CD4-positive, alpha-beta T cell treated with Interferon gamma for 1 hour (primary cell): ENCODE results near the gene PSMD9.
"Not testable (repeated sequence)": the region's sequence is repeated elsewhere in the genome, so short reads cannot be mapped to it uniquely, and the experiment has no call there.

Experiments used
- DNase-seq: peaks from one replicate; pipeline ENCODE4 v3.0.0-alpha.2; 2020

PSMD9 gene, protein sequence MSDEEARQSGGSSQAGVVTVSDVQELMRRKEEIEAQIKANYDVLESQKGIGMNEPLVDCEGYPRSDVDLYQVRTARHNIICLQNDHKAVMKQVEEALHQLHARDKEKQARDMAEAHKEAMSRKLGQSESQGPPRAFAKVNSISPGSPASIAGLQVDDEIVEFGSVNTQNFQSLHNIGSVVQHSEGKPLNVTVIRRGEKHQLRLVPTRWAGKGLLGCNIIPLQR

DNA sequence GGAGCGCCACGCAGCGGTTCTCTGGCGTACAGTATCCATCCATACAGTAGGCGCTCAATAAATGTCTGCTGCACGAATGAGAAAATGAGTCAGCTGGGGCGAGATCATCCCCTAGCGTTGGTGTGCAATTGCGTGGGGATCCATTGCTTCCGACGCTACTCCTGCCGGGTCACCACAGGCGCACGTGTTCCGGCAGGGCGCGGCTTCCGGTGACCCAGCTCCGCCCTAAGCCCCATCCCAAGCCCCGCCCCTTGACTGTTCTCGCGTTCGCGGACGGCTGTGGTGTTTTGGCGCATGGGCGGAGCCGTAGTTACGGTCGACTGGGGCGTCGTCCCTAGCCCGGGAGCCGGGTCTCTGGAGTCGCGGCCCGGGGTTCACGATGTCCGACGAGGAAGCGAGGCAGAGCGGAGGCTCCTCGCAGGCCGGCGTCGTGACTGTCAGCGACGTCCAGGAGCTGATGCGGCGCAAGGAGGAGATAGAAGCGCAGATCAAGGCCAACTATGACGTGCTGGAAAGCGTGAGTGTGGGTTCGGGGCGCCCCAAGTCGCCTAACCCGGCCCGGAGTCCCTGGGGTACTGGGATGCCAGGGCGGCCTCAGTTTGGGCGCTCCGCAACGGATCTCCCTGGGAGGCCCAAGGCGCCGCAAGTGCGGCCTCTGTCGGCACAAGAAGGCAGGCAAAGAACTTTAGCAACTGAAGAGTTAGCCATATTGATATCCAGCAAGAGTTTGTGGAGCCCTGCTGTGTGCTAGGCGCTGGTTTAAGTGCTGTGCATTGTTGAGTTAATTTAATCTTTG is at the start of gene PSMD9:
Gene PSMD9, plus strand, starts transcription at position 313 of the 796 bp plus-strand sequence. Its CDS starts 67 bp downstream, at position 380.
- DNase-seq = peak; percentile 96

DNA sequence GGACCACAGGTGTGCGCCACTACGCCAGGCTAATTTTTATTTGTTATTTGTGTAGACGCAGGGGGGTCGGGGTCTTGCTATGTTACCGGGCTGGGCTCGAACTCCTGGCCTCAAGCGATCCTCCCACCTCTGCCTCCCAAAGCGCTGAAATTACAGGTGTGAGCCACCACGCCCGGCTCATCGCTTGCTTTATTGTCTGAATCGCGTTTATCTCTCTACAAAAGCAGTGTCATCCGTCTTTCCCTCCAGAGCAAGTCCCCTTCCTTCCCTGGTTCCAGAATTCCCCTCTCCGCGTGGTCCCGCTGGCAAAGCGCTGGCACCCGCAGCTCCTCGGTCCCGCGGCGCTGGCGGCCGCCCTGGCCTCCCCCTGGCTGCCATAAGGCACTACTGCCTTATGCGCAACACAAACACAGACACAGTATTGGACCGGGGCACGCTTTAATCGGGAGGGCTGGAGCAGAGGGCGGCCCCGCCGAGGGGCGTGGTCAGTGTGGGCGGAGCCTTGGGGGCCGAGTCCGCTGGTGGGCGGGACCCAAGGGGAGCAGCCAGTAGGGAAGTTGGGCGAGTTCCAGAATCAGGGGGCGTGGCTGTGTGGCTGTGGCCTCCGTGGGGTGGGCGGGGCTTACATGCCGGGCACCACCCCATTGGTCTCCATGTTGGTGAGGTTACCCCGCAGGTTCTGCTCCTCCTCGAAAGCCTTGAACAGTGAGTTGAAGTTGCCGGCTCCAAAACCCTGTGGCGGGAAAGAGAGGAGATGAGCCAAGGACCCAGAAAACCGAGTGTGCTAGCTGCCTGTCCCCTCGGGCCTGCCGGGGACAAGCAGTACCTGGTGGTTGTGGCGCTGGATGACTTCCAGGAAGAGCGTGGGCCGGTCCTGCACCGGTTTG is 49.2 kb upstream of the PSMD9 start:
- DNase-seq = peak; percentile 99

DNA sequence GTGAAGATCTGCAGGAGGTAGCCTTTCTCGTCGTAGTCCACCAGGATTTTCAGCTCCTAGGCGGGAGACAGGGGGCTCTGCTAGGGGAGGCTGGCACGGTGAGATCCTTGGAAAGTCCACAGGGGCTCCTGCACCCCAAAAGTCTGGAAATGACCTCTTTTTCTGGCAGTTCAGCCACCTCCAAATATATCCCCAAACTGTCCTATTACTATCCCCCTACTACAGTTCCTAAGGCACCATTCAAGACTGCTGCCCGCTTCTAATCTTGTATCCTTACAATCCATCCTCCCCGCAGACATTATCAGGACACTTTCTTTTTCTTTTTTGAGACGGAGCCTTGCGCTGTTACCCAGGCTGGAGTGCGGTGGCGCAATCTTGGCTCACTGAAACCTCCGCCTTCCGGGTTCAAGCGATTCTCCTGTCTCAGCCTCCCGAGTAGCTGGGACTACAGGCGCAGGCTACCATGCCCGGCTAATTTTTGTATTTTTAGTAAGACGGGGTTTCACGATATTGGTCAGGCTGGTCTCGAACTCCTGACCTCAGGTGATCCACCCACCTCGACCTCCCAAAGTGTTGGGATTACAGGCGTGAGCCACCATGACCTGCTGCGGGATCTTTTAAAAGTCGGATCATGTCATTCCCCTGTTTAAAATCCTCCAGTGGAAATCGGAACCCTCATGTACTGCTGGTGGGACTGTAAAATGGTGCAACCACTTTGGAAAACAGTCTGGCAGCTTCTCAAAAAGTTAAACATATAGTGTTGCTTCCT is 48.4 kb upstream of the PSMD9 start:
- no peak for DNase-seq

DNA sequence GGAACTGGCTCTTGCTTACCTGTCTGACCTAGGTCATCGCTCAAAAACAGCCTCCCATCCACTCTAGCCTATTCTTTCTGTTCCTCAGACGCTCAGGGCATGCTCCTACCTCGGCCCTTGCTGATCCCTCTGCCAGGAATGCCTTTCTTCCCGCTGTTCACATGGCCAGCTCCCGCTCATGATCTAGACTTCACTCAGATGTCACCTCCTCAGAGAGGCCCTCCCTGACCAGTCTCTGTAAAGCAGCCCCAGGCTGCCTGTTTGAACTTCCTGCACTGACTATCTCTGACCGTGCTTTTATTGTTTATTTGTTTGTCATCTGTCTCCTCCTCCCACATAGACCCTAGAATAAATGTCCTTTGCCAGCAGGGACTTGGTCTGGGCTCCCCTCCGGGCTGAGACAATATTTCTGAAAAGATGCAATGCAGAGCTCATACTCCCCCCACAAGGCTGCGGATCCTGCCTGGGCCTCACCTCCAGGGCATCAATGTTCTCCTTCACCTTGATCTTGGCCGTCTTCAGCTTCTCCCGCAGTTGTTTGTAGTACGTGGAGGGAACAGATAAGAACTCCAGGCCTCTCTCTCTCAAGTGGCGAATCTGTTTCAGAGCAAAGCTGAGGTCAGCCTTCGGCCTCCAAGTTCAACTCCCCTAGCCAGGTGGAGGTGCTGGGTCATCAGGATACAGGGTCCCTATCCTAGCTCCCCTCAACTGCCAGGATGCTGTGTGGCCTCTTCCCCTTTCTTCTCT is 45.2 kb upstream of the PSMD9 start:
- DNase-seq = no peak

DNA sequence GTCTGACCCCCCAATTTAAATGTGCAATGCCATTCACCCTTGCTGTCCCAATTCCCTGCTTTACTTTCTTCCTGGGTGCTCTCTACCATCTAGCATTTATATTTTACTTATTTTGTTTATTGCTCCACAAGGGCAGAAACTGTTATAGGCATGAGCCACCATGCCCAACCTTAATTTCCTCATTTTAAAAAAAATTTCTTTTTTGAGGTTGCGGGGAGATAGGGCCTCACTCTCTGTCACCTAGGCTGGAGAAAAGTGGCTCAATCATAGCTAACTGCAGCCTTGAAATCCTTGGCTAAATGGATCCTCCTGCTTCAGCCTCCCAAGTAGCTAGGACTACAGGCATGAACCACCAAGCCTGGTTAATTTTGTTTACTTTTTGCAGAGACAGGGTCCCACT is 42.9 kb upstream of the PSMD9 start:
- DNase-seq = no peak

DNA sequence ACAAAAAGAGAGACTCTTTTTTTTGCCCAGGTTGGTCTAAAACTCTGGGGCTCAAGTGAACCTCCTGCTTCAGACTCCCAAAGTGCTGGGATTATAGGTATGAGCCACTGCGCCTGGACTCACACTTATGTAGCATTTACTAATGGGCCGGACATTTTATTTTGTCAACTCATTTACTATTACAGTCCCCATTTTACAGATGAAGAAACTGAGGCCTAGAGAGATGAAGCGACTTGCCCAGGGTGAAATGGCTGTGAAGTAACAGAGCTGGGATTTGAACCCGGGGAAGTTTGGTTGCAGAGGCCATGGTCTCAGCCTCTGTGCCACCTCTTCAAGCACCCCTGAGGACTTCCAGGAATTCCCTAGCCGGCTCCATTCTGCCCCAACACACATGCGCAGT is 39.4 kb upstream of the PSMD9 start:
- DNase-seq = no peak

DNA sequence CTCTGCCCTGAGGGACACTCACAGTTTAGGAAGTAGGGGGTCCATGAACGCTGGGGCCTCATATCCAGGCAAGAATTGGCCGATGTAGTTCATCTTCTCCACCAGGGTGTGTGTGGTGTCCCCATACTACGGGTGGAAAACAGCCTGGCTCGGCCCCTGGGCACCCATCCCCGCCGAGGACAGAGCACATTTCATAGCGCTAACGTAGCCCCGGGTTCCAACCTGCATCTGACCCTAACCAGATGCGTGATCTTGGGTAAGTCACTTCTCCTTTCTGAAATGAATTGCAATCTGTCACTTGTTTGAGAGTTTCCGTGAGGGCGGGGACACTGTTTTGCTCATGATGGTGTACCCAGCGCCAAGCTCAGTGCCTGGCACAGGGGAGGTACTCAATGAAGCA is 38.9 kb upstream of the PSMD9 start:
- peak; percentile 2 for DNase-seq

DNA sequence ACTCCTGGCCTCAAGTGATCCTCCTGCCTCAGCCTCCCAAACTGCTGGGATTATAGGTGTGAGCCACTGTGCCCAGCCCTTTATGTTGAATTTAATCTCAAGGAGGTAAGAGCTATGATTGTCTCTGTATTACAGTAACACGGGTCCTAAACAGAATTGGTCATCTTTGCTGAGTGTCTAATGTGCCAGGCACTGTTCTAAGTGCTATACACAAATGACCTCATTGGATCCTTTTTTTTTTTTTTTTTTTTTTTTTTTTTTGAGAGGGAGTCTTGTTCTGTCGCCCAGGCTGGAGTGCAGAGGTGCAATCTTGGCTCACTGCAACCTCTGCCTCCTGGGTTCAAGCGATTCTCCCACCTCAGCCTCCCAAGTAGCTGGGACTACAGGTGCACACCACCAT is 36.2 kb upstream of the PSMD9 start:
- not testable (repeated sequence) for DNase-seq

DNA sequence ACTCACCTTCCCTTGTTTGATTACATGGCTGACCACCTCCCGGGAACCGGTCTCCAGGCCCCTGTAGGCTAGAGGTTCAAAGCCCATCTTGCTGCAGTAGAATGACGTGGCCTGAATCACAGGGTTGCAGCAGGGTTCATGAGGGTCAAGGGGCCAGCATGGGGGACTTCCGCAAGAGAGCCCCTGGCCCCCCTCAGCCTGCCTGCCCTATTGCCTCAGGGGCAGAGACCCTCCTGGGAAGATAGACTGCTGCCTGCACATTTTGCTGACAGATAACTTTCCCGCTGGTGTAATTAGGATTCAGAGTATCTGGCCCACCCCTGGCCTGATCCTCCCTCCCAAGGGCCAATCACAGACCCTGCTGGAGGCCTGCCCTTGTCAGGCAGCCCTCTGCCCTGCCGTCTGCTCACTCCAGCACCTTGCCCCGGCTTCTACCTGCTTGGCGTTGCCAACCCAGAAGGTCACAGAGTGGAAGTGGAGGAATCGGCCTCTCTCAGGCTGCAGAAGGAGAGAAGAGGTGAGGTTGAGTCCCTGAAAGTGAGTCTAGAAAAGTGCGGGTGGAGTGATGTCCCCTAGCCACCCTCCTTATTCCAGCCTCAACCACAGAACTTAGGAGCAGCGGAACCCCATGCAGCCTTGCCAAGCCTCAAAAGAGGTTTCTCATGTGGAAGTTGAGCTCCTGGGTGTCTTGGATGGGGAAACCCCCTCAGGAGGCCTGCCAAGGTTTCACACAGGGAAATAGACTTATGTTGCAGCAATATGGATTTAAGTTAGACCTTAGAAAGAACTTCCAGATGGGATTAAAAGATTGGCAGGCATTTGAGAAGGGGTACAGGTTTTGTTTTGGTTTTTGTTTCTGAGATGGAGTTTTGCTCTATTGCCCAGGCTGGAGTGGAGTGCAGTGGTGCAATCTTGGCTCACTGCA is 31.0 kb upstream of the PSMD9 start:
- DNase-seq = no peak

DNA sequence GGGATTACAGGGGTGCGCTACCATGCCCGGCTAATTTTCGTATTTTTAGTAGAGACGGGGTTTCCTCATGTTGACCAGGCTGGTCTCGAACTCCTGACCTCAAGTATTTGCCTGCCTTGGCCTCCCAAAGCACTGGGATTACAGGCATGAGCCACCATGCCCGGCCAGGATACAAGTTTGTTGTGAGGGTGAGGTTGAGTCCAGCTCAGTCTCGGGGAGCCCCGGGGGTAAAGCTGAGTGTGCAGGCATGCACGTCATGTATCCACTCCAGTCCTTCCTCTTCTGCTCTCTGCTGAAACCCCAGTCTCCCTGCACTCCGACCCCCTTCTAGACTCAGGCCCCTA is 30.3 kb upstream of the PSMD9 start:
- DNase-seq = no peak

DNA sequence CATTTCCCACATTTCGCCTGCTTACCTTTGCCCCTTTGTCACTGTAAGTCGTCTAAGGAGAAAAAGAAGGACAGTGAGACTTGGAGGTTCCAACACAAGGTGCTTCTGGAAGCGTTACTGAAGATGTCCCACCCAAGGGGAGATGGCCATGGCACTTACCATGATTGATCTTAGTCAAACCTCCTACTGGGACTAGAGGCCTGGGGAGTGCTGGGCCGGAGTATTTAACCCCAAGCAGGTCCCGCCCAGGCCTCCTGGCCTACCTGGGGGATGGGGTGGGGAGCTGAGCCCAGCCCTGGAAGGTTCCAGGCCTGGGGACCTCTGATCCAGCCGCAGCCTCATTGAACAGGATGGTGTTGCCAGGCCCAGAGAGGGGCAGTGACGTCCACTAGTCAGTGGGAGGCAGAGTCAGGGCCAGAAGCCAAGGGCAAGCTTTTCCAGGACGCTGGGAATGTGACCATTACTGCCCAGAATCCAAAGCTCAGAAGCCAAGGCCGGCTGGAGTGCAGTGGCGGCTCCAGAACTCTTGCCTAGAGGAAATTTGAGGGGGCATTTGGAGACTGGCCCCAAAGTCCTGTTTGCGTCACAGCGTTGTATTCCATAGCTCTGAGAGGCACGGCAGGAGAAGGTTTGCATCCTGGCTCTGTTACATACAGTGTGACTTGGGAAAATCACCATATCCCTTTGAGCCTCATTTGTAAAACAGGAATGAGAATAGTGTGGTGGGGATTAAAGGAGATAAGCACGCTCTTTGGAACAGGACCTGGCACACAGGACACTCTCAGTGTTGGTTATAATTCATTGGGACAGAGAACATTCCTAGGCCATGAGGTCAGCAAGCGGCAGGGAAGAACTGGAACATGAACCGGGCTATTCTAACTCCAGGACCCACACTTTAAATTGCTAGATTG is 29.7 kb upstream of the PSMD9 start, which contains the start of gene HPD:
Gene HPD, minus strand, starts transcription at position 198 of the 911 bp plus-strand sequence. Its CDS starts 36 bp downstream, at position 162.
- DNase-seq = no peak

DNA sequence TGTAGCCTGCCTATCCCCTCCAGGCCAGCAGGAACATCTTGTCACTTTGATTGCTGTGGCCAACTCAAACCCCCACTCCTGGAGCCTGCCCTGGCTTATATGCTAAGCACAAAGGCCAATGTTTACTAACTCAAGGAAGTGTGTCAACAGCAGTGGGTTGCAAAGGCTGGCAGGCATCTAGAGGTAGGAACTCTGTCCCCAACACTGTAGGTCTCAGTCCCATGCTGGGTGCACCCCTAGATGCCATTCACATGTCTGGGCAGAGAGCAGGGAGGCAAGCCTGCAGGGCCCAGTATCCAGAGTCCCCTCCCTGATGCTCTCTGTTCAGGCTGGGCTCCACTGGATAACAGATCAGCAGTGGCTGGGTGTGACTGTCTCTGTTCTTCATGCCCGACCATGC is 28.3 kb upstream of the PSMD9 start:
- no peak for DNase-seq

DNA sequence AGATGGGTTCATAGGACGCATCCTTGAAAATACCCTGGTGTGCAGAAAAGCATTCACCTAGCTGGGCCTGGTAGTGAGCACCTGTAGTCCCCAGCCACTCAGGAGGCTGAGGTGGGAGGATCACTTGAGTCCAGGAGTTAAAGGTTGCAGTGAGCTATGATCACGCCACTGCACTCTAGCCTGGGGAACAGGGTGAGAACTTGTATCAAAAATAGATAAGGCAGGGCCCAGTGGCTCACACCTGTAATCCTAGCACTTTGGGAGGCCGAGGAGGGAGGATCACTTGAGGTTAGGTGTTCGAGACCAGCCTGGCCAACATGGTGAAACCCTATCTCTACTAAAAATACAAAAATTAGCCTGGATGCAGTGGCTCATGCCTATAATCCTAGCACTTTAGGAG is 27.9 kb upstream of the PSMD9 start:
- DNase-seq = not testable (repeated sequence)

DNA sequence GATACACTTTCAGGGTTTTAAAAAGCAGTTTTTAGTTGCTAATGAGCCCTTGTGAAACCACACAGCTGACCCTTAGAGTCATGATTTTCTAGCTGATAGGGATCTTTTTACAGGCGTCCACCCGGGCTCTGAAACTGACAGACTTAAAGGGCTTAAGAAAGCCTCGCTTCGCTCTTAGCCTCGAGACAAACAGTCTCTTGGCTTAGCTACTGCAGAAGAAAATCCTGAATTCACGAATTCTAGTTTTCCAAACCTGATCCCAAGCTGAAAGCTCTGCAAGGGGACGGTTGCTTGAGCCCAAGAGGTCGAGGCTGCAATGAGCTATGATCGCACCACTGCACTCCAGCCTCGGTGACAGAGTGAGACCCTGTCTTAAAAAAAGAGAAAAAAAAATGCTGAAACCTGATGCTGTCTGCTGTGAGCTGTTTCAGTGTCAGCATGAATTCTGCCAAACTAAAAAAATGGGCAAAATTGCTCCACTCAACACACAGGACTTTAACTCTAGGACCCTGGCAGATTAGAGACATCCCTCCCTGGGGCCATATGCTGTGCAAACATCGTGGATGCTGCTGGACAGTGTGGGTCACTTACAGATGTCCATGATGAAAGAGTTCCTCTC is 26.8 kb upstream of the PSMD9 start:
- no peak for DNase-seq

DNA sequence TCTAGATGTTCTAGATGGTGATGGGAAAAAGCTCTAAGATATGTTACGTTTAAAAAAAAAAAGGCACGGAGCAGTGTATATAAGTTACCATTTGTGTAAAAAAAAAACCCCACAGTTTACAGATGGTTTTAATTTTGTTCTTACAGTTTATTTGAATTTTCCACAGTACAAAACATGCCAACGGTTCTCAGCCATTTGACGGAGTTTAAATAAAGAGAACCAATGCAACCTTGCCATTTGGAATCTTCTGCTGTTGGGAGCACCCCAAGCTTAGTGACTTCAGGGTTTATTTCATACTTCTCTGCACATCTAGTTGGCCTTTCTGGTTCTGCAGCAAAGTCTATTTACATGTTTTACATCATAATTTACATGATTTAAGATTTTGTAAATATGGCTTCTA is 22.3 kb upstream of the PSMD9 start:
- no peak for DNase-seq

DNA sequence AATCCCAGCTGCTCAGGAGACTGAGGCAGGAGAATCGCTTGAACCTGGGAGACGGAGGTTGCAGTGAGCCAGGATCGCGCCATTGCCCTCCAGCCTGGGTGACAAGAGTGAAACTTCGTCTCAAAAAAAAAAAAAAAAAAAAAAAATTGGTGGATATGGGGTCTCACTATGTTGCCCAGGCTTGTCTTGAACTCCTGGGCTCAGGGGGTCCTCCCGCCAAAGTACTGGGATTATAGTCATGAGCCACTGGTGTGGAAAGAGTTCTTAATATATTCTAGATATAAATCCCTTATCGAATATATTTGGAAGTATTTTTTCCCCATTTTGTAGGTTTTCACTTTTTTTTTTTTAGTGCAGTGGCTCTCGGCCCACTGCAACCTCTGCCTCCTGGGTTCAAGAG is 19.4 kb upstream of the PSMD9 start:
- DNase-seq = not testable (repeated sequence)

DNA sequence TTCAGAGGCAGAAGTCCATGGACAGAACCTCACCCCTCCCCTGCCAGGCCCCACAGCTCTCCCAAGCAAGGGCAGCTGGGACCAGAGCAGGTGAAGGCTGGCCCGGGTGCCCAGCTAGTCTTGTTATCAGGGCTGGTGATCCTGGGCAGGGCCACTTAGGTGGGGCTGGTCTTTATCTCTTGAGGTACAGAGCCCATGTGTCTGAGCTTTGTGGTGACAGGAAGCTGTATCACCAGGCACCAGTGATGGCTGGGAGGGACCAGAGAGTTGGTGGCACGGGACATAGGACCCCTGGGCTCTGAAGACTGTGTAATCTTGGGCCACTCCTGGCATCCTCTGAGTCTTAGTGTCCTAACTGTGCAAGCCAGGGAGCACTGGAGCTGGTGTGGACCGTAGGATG is 17.1 kb upstream of the PSMD9 start:
- no peak for DNase-seq

DNA sequence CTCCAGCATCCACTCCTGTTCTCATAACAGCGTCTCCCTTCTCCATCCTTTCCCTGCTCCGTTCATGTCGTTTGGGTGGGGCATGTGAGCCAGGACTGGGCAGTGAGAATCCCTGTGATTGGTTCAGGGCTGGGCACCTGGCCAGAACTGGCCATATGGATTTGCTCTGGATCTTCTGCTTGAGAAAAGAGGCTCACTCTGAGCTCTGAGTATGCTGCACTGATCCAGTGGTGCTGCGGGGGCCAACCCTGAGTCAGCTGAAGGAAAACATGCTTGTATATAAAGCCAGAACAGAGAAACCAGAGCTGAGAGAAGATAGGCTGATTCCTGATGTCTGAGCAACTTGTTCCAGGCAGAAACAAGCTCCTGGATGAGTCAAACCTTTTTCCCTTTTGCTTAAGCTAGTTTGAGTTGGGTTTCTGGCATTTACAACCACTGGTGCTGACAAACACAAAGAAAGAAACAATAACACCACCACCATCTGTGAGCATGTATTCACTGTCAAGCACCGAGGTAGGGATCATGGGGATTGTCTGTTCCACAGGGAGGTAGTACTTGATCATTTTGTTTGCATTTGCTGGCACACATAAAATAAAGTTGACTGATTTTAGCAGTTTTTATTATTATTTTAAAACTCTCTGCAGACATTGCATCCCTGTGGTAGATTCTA is 15.9 kb upstream of the PSMD9 start:
- no peak for DNase-seq

DNA sequence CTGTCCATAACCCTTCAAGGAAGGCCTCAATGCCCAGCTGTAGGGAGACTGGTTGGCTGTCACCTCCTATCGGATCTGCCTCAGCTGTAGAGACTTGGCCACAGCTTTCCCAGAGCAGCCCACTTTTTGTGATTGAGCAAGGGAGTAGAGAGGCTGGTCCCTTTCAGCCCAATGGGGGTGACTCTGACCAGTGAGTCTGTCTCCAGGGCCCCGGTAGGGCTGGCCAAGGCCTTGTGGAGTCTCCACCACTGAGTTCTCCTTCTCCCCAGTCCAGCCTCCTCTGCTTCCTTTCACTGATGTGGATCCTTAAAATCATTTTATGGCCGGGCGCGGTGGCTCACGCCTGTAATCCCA is 15.4 kb upstream of the PSMD9 start:
- DNase-seq = no peak
